Transverse colon (tissue), 4 donors: Measurements from ENCODE around the gene PPME1.

Source experiments
- EP300 ChIP-seq: sonication (generic); formaldehyde crosslinking; IDR thresholded peaks from one replicate; pipeline ENCODE4 v1.6.1; 2017; ENCODE audit warnings: antibody characterized with exemption, low read depth
- POLR2A ChIP-seq: fragments of 450-650 bp; IDR thresholded peaks from one replicate; pipeline ENCODE4 v1.6.1; 2016; ENCODE audit warnings: antibody characterized with exemption, mild to moderate bottlenecking, moderate library complexity
- POLR2AphosphoS5 ChIP-seq, 3 donors: sonication (generic); formaldehyde crosslinking; IDR thresholded peaks; one replicate each; pipeline ENCODE4 v1.6.1; 2016; ENCODE audit warnings: antibody characterized with exemption in 3 of 3
- TF ChIP-seq, protein P1 (sequence below), 5 experiments: fragments of 200-600 bp in 3 of 5; fragments of 450-650 bp in 2 of 5; sonication (generic) in 3 of 5; IDR thresholded peaks; 1 replicate in 2 of 5; 2 replicates in 3 of 5; pipeline ENCODE4 v1.5.1; 2016 to 2017; ENCODE audit warnings: antibody characterized with exemption in 5 of 5, inconsistent platforms in 3 of 5, mild to moderate bottlenecking in 2 of 5, moderate library complexity in 1 of 5

DNA sequence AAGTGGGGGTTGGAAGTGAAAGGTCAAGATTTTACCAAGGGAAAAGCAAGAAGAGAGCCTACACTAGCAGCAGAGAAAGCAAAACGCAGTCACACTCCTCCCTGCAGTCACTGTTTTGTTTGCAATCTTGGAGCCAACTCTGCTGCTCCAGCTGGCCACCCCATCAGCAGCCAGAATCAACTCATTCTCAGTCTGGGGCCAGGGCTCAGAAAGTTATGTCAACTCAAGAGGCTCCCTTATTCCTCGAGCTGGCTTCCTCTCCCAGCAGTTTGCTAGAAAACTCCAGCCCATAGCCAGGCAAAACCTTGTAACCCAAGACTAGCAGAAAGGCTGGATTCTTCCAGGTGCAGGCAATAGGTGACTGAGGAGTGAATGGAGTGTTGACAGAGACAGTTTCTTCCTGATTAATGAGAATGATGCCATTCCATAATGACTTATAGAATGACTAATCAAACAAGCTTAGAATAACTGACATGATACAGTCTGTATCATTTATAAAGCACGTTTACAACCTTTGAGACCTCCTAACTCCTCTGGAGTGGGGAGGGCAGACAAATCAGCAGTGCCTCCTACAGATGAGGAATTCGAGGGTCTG is 87.0 kb downstream of the PPME1 start:
- TF ChIP-seq, protein P1, sequence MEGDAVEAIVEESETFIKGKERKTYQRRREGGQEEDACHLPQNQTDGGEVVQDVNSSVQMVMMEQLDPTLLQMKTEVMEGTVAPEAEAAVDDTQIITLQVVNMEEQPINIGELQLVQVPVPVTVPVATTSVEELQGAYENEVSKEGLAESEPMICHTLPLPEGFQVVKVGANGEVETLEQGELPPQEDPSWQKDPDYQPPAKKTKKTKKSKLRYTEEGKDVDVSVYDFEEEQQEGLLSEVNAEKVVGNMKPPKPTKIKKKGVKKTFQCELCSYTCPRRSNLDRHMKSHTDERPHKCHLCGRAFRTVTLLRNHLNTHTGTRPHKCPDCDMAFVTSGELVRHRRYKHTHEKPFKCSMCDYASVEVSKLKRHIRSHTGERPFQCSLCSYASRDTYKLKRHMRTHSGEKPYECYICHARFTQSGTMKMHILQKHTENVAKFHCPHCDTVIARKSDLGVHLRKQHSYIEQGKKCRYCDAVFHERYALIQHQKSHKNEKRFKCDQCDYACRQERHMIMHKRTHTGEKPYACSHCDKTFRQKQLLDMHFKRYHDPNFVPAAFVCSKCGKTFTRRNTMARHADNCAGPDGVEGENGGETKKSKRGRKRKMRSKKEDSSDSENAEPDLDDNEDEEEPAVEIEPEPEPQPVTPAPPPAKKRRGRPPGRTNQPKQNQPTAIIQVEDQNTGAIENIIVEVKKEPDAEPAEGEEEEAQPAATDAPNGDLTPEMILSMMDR (IDR thresholded peaks at IDR 0.05), result no peak
- TF ChIP-seq EP300 (no peak), POLR2A (no peak), POLR2AphosphoS5 (IDR thresholded peaks at IDR 0.05) (no peak)
